ENCODE results near the gene ATAD2B. TPM values are rescaled to one million over a fixed set of nuclear protein-coding genes. Genes with fewer than 3 reads are reported as not detected.

ATAD2B gene
- total and polyA plus RNA-seq, 11 donors: 2.8 to 13.3 (median 8.1) TPM

DNA sequence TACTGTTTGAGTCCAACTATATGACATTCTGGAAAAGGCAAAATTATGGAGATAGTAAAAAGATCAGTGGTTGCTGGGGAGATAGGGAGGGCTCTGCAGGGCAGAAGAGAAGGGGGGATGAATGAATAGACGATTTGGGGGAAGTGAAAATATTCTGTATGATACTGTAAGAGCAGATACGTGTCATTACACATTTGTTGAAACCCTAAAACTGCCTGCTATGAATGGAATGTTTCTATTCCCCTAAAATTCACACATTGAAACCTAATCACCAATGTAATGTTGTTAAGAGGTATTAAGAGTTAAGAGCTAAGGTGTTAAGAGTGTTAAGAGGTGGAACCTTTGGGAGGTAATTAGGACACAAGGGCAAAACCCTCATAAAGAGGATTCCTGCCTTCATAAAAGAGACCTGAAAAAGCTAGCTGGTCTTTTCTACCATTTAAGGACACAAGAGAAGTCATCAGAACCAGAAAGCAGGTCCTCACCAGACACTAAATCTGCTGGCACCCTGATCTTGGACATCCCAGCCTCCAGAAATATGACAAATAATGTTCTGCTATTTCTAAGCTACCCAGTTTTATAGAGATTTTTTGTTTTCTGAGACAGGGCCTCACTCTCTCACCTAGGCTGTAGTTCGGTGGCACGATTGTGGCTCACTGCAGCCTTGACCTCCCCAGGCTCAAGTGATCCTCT, 76.2 kb downstream of the ATAD2B start:
- no peaks in the 10 kb centered on the region for H3K9me3 ChIP-seq
- H3K27ac ChIP-seq: no peak overlapping the region
- H3K4me3 ChIP-seq: no peak overlapping the region
- WGBS, 4 donors: 75 to 80% (median 78%) methylated on average over 4 of the region's 4 CpGs
- DNase-seq (no peak), ATAC-seq (no peak)
- TF ChIP-seq POLR2A (IDR thresholded peaks at IDR 0.05): no peak
- TF ChIP-seq CTCF (IDR thresholded peaks at IDR 0.05): no peak
- H3K4me1 ChIP-seq: no peaks in the 10 kb centered on the region
- H3K27me3 ChIP-seq: no peaks in the 10 kb centered on the region
- peaks cover 0 to 28% (median 11%) of the 10 kb centered on the region in 9 donors for H3K36me3 ChIP-seq
- intact Hi-C loops (cut with DNase I): no loop called here

DNA sequence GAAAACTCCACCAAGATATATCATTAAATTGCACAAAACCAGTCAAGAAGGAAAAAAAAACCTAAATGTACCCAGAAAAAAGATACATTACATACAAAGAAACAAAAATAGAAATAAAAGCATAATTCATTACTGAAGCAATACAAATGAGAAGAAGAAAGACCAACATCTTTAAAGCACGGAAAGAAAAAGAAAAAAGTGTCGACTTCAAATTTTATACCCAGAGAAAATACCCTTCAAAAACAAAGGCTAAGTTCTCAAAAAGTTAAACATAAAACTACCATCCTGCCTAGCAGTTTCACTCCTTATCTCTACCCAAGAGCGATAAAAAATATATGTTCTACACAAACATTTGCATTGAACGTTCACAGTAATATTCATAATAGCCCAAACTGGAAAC, 82.0 kb downstream of the ATAD2B start:
- Histone ChIP-seq H3K27ac (no peak overlapping the region), H3K4me1 (peaks cover 0 to 4% (median 0%) of the 10 kb centered on the region in 12 donors), H3K4me3 (no peak overlapping the region), H3K36me3 (peaks cover 0 to 3% (median 0%) of the 10 kb centered on the region in 9 donors), H3K9me3 (peaks cover 0 to 12% (median 0%) of the 10 kb centered on the region in 12 donors), H3K27me3 (no peaks in the 10 kb centered on the region)
- WGBS, 4 donors: 93 to 99% (median 98%) methylated on average over 4 of the region's 4 CpGs
- ATAC-seq (no peak), DNase-seq (no peak)
- intact Hi-C loops (cut with DNase I): no loop called here
- TF ChIP-seq POLR2A (IDR thresholded peaks at IDR 0.05): no peak
- TF ChIP-seq CTCF (IDR thresholded peaks at IDR 0.05): no peak

DNA sequence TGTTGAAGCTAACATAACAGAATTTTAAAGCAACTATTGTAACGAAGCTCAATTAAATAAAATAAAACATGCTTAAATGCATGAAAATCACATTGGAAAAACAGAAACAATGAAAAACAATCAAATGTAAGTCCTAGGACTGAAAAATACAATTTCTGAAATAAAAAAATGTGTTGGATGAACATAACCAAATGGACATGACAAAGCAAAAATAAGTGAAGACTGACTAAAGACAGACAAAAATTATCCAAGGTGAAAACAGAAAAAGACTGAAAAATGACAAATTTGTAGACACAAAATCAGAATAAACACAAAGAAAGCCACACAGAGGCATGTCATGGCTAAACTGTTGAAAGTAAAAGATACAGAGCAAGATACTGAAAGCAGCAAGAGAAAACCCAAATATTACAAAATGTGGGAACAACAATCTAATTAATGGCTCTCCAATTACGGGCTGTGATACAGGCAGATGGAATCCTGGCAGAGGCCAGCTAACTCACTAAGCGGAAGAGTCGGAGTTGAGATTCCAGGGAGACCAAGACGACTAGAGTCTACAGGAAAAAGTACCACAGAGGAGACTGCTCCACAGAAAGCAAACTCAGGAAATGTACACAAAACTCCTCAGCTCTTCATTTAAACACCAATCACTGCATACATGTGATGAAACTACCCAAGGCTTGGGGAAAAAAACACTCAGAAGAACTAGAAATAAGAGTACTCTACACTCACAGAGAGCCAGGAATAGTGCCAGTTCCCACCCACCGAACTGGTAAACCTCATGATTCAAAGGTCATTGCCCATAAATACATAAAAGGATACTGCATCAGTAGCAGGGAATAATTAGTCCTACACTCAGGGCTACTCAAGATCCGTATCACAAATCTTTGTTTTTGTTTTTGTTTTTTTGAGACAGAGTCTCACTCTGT, 83.6 kb downstream of the ATAD2B start:
- TF ChIP-seq POLR2A (IDR thresholded peaks at IDR 0.05) (no peak), CTCF (IDR thresholded peaks at IDR 0.05) (no peak)
- H3K4me1 ChIP-seq: peaks cover 0 to 4% (median 0%) of the 10 kb centered on the region in 12 donors
- H3K27ac ChIP-seq: peak overlapping the region in 4 of 12 donors; percentile 8 to 48 (median 18)
- peak overlapping the region in 2 of 12 donors; percentile 8 to 25 for H3K4me3 ChIP-seq
- H3K9me3 ChIP-seq: peaks cover 0 to 12% (median 0%) of the 10 kb centered on the region in 12 donors
- WGBS, 4 donors: 80 to 91% (median 83%) methylated on average over 7 of the region's 7 CpGs
- no peak for DNase-seq
- peaks cover 0 to 3% (median 0%) of the 10 kb centered on the region in 9 donors for H3K36me3 ChIP-seq
- peak in 1 of 4 donors; percentile 36 for ATAC-seq
- no peaks in the 10 kb centered on the region for H3K27me3 ChIP-seq
- intact Hi-C loops (cut with DNase I): no loop called here

All from heart left ventricle (tissue), 16 donors.